K562 (cell line): ENCODE data around the gene CPA3. TPM values are rescaled to one million over a fixed set of nuclear protein-coding genes. Genes with fewer than 3 reads are reported as not detected.

Experiments used
- BCOR ChIP-seq: fragments of 450-650 bp; IDR thresholded peaks from 2 replicates; pipeline ENCODE4 v1.6.1; 2016
- COPS2 ChIP-seq: fragments of 450-650 bp; conservative IDR thresholded peaks from 2 replicates; pipeline ENCODE4 v1.6.1; 2016; ENCODE audit warnings: mild to moderate bottlenecking, moderate library complexity
- HDAC2 ChIP-seq: fragments of 450-650 bp; IDR thresholded peaks from 2 replicates; pipeline ENCODE4 v1.6.1; 2016; ENCODE audit warnings: mild to moderate bottlenecking
- HDGF ChIP-seq: fragments of 450-650 bp; IDR thresholded peaks from 2 replicates; pipeline ENCODE4 v1.6.1; 2016
- JUNB ChIP-seq: fragments of 450-650 bp; formaldehyde crosslinking; conservative IDR thresholded peaks from 2 replicates; pipeline ENCODE4 v1.4.0; 2020; ENCODE audit warnings: mild to moderate bottlenecking
- JUND ChIP-seq, 2 experiments: IDR thresholded peaks; 2 replicates in 1 of 2; 3 replicates in 1 of 2; pipeline ENCODE4 v1.6.1; 2011; ENCODE audit warnings: borderline replicate concordance in 2 of 2, low read depth in 2 of 2, low read length in 2 of 2, improper control_type of control experiment in 1 of 2, missing biosample characterization in 1 of 2, missing genetic modification characterization in 1 of 2, missing genetic modification reagents in 1 of 2
- MNT ChIP-seq, 2 experiments: fragments of 450-650 bp; conservative IDR thresholded peaks; 2 replicates each; pipeline ENCODE4 v1.6.1; 2017; ENCODE audit warnings: mild to moderate bottlenecking in 2 of 2, moderate library complexity in 2 of 2
- NFE2 ChIP-seq: IDR thresholded peaks from 2 replicates; pipeline ENCODE4 v1.6.1; 2014; ENCODE audit warnings: antibody characterized with exemption, low read depth
- NFXL1 ChIP-seq: fragments of 450-650 bp; formaldehyde crosslinking; IDR thresholded peaks from 2 replicates; pipeline ENCODE4 v1.4.0; 2021; ENCODE audit warnings: mild to moderate bottlenecking
- PBX2 ChIP-seq, 2 experiments: IDR thresholded peaks in 1 of 2; conservative IDR thresholded peaks in 1 of 2; 2 replicates each; pipeline ENCODE4 v1.6.1; 2016; ENCODE audit warnings: low read depth in 2 of 2, mild to moderate bottlenecking in 1 of 2, missing compliant biosample characterization in 1 of 2, missing genetic modification characterization in 1 of 2, moderate library complexity in 1 of 2
- RAD21 ChIP-seq, 2 experiments: fragments of 250-450 bp in 1 of 2; fragments of 450-650 bp in 1 of 2; sonication (Bioruptor Pico) in 1 of 2; formaldehyde crosslinking in 1 of 2; IDR thresholded peaks in 1 of 2; conservative IDR thresholded peaks in 1 of 2; 2 replicates each; pipeline versions ENCODE4 v1.4.0 to v1.8.0; 2020 to 2022; ENCODE audit warnings: mild to moderate bottlenecking in 2 of 2, moderate library complexity in 1 of 2
- RCOR1 ChIP-seq, 2 experiments: IDR thresholded peaks; 2 replicates each; pipeline ENCODE4 v1.6.1; 2012; ENCODE audit warnings: low read depth in 2 of 2, low read length in 2 of 2, borderline replicate concordance in 1 of 2, improper control_type of control experiment in 1 of 2
- SOX6 ChIP-seq: fragments of 450-650 bp; IDR thresholded peaks from 2 replicates; pipeline ENCODE4 v1.6.1; 2014; ENCODE audit warnings: mild to moderate bottlenecking
- SP1 ChIP-seq: sonication (generic); formaldehyde crosslinking; IDR thresholded peaks from 2 replicates; pipeline ENCODE4 v1.8.1; 2022; ENCODE audit warnings: mild to moderate bottlenecking, missing genetic modification reagents
- STAT6 ChIP-seq: sonication (generic); formaldehyde crosslinking; IDR thresholded peaks from 2 replicates; pipeline ENCODE4 v1.8.1; 2023; ENCODE audit warnings: mild to moderate bottlenecking, missing genetic modification reagents
- YY1 ChIP-seq, 3 experiments: IDR thresholded peaks; 2 replicates each; pipeline ENCODE4 v1.6.1; 2011; ENCODE audit warnings: low read length in 2 of 3, mild to moderate bottlenecking in 2 of 3, moderate library complexity in 2 of 3, borderline replicate concordance in 1 of 3, control low read depth in 1 of 3, low read depth in 1 of 3; ENCODE audit not compliant: insufficient read depth in 3 of 3, insufficient replicate concordance in 2 of 3, control insufficient read depth in 1 of 3, insufficient read length in 1 of 3; ENCODE audit errors: extremely low read depth in 1 of 3
- ZNF280A ChIP-seq: fragments of 450-650 bp; IDR thresholded peaks from 2 replicates; pipeline ENCODE4 v1.6.1; 2018; ENCODE audit warnings: mild to moderate bottlenecking, low read depth; ENCODE audit not compliant: partially characterized antibody
- polyA plus RNA-seq, 8 experiments: library from polyadenylated mRNA; depleted of rRNA in 4 of 8; stranded (reverse) in 5 of 8; unstranded in 3 of 8; fragments of >200 nt; fragmentation: Nextera tagmentation in 2 of 8; fragmentation: Illumina TruSeq in 1 of 8; extraction: Ambion mirVana in 2 of 8; extraction: Trizol in 1 of 8; gene quantifications; 2 replicates each; pipeline versions ENCODE4 v1.2.1 to v1.2.3, GENCODE V29; 2011 to 2014; ENCODE audit warnings: inconsistent platforms in 1 of 8, missing spikeins in 1 of 8
- total RNA-seq, 7 experiments: library from RNA; depleted of rRNA in 6 of 7; stranded (reverse); fragments of >200 nt in 6 of 7; fragmentation: Illumina TruSeq in 2 of 7; extraction: Trizol in 2 of 7; gene quantifications; 2 replicates each; pipeline versions ENCODE4 v1.2.1 to v1.2.3, GENCODE V29; 2011 to 2021; ENCODE audit warnings: low replicate concordance in 1 of 7

The CPA3 gene
- total and polyA plus RNA-seq, 9 of the 15 experiments (the other 6 are each of a cell fraction or from before 2014, with no cell fraction given): not detected

GRCh38 chr3:148943506-148944205 lies 78.6 kb downstream of the CPA3 start (continued):
- no peak for TF ChIP-seq YY1 (IDR thresholded peaks at IDR 0.05; ENCODE audit: borderline replicate concordance in 1 of 3, control insufficient read depth in 1 of 3, extremely low read depth in 1 of 3, insufficient read depth in 3 of 3, insufficient read length in 1 of 3, insufficient replicate concordance in 2 of 3, low read depth in 1 of 3, low read length in 2 of 3)
- peak; percentile 90 for TF ChIP-seq JUNB (CRISPR knock-in tag)
- no peak for TF ChIP-seq HDAC2
- TF ChIP-seq PBX2 (CRISPR knock-in tag; IDR thresholded peaks at IDR 0.05; ENCODE audit: low read depth): 0 out of 2 replicates have a peak, but pooled peaks have one; percentile 15
- TF ChIP-seq PBX2 (tag; conservative IDR thresholded peaks at IDR 0.05; ENCODE audit: low read depth): peak; percentile 98
- TF ChIP-seq SP1: no peak
- no peak for TF ChIP-seq NFXL1
- no peak for TF ChIP-seq HDGF
- no peak for TF ChIP-seq STAT6
- TF ChIP-seq RCOR1 (IDR thresholded peaks at IDR 0.05; ENCODE audit: borderline replicate concordance in 1 of 2, low read depth in 2 of 2, low read length in 2 of 2): peak in 1 of 2 experiments; percentile 25; a peak in 1 of 4 replicates
- TF ChIP-seq BCOR: no peak
- TF ChIP-seq NFE2: peak; percentile 93
- no peak for TF ChIP-seq ZNF280A
- peak; percentile 95 for TF ChIP-seq JUND (IDR thresholded peaks at IDR 0.05; ENCODE audit: borderline replicate concordance, low read depth, low read length)
- TF ChIP-seq JUND (tag; IDR thresholded peaks at IDR 0.05; ENCODE audit: borderline replicate concordance, low read depth, low read length): peak; percentile 96
- no peak for TF ChIP-seq COPS2
- peak; percentile 41 to 71; a peak in 2 of 4 replicates for TF ChIP-seq MNT (conservative IDR thresholded peaks at IDR 0.05)
- no peak for TF ChIP-seq SOX6
- peak; percentile 69 to 85 for TF ChIP-seq RAD21 (CRISPR knock-in tag; conservative IDR thresholded peaks at IDR 0.05 in 1 of 2, IDR thresholded peaks at IDR 0.05 in 1 of 2)
